ENCODE data around the gene FHIP1B. TPM values are rescaled to one million over a fixed set of nuclear protein-coding genes. Genes with fewer than 3 reads are reported as not detected.

Gene FHIP1B
- 35.7 TPM for total RNA-seq

DNA sequence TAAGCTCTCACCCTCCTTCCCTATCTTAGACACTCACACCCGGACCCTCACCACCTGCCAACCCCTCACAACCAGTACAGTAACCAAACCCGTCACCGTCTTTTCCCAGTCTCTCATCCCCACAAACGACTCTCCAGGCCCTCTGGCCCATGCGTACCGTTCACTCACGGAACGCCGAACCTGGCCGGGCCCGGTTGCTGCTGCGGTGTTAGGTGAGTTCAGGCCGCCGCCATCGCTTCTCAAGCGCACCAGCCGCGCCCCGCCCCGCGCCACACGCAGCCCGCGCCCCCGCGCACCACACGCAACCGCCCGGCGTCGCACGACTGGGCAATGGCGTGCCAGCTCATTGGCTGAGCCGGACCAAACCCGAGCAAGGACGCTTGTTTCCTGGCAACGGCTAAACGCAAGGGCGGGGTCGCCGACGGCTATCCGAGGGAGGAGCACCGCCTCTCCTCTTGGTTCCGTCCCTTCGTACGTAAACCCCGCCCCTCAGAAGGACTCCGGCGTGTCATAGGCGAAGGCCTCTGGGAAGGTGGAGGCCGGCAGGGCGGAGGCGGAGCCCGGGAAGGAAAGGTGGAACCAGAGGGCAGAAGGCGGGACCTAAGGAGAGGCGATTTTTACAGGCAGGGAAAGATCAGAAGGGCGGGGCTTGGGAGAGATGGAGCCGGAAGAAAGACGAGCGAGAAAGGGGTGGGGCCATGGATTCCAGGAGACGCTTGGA, at the start of gene FHIP1B:
Gene FHIP1B (minus strand): TSS at position 250 of the 721 bp plus-strand sequence. CDS start 10,120 bp downstream, outside the sequence.

DNA sequence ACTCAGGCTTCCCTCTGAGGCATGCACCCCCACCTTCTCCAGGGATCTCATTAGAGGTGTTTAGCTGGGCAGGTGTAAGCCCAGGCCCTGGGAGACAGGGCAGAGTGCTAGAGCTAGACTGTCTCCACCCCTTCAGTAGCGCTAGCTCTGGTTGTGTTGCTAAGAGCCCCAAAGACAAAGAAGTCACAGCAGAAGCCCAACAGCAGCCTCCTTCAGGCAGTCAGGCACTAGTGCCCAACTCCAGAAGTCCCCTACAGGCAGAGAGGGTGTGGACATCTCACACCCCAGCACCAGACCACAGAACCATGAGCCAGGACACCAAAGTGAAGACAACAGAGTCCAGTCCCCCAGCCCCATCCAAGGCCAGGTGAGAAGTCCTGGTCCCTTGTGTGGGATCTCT, 4.5 kb upstream of the FHIP1B start, which contains the start of gene CNGA4:
Gene CNGA4 (plus strand): TSS at position 188 of the 400 bp plus-strand sequence. CDS start 118 bp downstream, at position 306.

DNA sequence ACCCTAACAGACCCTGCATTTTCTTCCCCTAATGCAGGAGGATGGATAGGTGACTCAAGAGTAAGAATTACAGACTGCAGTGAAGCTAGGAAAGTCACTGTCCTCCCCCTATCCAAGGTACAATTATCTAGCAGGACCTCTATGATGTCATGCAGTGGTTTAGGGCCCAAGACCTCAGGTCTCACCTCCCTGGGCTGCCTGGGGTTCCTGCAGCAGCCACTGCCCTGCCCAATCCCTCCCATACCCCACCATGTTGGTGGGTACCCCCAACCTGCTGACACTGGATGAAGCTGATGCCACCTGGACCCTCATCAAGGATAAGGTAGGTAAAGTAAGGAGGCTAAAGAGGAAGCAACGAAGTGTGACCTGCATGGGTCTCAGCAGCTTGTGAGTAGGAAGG, 29.1 kb downstream of the FHIP1B start, which contains the start of gene C11orf42:
Gene C11orf42 (plus strand): TSS at position 192 of the 400 bp plus-strand sequence. CDS start 59 bp downstream, at position 251.

DNA sequence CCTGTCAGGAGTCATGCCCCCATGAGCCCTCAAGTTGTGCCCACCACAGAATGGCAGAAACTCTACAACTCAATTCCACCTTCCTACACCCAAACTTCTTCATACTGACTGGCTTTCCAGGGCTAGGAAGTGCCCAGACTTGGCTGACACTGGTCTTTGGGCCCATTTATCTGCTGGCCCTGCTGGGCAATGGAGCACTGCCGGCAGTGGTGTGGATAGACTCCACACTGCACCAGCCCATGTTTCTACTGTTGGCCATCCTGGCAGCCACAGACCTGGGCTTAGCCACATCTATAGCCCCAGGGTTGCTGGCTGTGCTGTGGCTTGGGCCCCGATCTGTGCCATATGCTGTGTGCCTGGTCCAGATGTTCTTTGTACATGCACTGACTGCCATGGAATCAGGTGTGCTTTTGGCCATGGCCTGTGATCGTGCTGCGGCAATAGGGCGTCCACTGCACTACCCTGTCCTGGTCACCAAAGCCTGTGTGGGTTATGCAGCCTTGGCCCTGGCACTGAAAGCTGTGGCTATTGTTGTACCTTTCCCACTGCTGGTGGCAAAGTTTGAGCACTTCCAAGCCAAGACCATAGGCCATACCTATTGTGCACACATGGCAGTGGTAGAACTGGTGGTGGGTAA, 35.1 kb downstream of the FHIP1B start, which contains the start of gene OR52W1:
Gene OR52W1 (plus strand): TSS at position 51 of the 637 bp plus-strand sequence. CDS start 0 bp downstream, at position 51.

DNA sequence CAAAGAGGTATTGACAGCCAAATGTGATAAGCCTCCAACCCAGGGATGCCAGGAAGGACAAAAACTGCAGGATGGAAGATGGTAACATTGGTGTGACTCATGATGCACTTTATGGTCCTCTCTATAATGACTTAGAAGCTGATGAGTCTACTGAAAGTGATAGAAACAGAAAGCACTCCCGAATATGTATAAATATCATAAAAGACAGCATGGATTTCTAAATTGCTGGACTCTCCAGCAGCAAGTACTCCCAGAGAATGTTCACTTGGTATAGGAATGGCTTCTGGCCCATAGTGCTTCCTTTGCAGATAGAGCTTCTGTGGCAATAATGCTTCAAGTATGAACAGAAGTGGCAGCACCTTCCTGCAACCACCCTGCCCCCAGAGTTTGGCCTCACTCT, 64.2 kb downstream of the FHIP1B start, which contains the start of gene OR52B2:
Gene OR52B2 (minus strand): TSS at position 101 of the 400 bp plus-strand sequence. CDS start 0 bp downstream, at position 101.

Other genes starting within 250 kb of the FHIP1B start
- gene OR52L1, start 247.7 kb downstream of the FHIP1B start, total RNA-seq: not detected
- gene OR56A4, start 227.7 kb downstream of the FHIP1B start, total RNA-seq: 0.31 TPM
- 0.31 TPM for gene OR56A1, start 203.9 kb downstream of the FHIP1B start, total RNA-seq
- gene OR56B4, start 127.0 kb downstream of the FHIP1B start, total RNA-seq: not detected
- 0.63 TPM for gene OR52B2, start 64.3 kb downstream of the FHIP1B start, total RNA-seq
- gene OR52W1, start 35.4 kb downstream of the FHIP1B start, total RNA-seq: not detected
- gene C11orf42, start 29.1 kb downstream of the FHIP1B start, total RNA-seq: not detected
- 0.63 TPM for gene CNGA4, start 4.5 kb upstream of the FHIP1B start, total RNA-seq
- 8.1 TPM for gene CCKBR, start 25.2 kb upstream of the FHIP1B start, total RNA-seq
- 2.2 TPM for gene CAVIN3, start 85.9 kb upstream of the FHIP1B start, total RNA-seq
- 9.1 TPM for gene SMPD1, start 155.8 kb upstream of the FHIP1B start, total RNA-seq
- 222 TPM for gene APBB1, start 184.5 kb upstream of the FHIP1B start, total RNA-seq
- 9.7 TPM for gene HPX, start 206.4 kb upstream of the FHIP1B start, total RNA-seq
- gene TRIM3, start 239.3 kb upstream of the FHIP1B start, total RNA-seq: 109 TPM
- 28.5 TPM for gene ARFIP2, start 246.7 kb upstream of the FHIP1B start, total RNA-seq
- gene TIMM10B, start 246.9 kb upstream of the FHIP1B start, total RNA-seq: 39.4 TPM

Measured in parietal lobe (tissue), 1 donor.